ENCODE measurements around the gene CHIT1.

- TF ChIP-seq CTCF (conservative IDR thresholded peaks at IDR 0.05; ENCODE audit: low read length), result no peak
- no peak for TF ChIP-seq EZH2phosphoT487 (IDR thresholded peaks at IDR 0.05; ENCODE audit: borderline replicate concordance, low read depth, low read length)
These were observed 36.1 kb upstream of the CHIT1 start for GRCh38 chr1:203265541-203265940.

All from OCI-LY7 (cell line).